ENCODE results near the gene NDUFA13. TPM values are rescaled to one million over a fixed set of nuclear protein-coding genes. Genes with fewer than 3 reads are reported as not detected.
A peak's percentile ranks its signal among the peaks of the same experiment; 100 is the strongest.

Gene NDUFA13
- total RNA-seq, 1 donor from 2014 or later = 46.5 TPM

DNA sequence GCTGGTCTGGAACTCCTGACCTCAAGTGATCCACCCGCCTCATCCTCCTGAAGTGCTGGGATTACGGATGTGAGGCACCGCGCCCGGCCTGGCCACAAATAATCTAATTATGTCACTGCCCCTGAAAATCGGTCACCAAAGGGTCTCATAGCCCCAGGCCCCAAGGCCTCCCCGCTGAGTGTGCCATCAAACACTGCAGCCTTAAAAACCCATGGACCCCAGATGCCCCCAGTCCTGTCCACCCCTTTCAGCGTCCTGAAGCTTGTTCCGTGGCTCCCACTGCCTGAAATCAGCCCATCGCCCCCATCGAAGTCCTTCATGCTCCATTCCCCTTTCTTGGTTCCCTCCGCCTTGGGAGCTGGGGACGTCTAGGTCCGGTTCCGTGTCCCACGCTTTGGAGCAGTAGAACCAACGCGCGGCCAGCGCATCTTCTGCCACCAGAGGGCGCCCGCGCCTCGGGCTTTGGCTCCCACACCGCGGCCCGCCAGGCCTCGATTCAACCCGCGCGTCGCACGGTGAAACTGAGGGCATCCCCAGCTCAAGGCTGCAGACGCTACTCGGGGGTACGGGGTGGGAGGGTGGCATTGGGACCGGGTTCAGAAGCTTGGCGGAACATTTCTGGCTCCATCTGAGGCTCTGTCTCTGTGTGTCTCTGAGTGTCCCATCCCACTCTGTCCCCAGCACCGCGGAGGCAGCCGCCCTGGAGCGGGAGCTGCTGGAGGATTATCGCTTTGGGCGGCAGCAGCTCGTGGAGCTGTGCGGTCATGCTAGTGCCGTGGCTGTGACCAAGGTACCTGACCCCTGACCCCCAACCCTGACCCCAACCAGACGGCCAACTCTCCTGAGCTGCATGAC is 16.2 kb downstream of the NDUFA13 start:
- peak; percentile 70 for DNase-seq (ENCODE audit: low read depth)

- DNase-seq (ENCODE audit: low read depth) = no peak
Measured at GRCh38 chr19:19532806-19533701, 17.0 kb downstream of the NDUFA13 start.

- no peak for DNase-seq (ENCODE audit: low read depth)
Measured at GRCh38 chr19:19533841-19534240, 17.8 kb downstream of the NDUFA13 start.

DNA sequence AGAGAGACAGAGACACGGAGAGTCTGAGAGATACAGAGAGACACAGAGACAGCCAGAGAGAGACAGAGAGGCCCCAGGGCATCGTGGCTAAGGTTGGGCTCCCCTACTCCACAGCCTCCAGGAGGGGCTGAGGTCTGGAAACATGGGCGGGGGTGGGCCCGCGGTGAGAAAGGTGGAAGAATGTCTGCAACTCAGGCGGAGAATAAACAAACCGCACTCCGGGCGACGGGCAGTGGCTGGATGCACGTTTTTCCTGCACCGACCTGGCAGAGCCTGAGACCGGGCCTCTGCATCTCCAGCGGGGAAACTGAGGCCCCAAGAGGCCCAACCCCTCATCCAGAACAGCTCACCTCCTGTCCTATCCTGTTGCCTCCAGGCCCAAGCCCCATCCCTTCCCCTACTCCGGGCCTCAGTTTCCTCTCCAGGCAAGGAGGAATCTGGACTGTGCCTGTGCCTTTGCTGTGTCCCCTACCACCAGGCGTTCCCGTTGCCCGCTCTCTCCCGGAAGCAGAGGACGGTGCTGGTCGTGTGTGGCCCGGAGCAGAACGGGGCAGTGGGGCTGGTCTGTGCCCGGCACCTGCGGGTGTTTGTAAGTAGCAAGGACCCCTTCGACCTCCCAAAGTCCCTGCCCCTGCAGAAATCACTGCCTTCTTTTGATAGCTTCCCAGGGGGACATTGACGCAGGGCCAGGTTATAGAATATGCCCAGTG is 18.7 kb downstream of the NDUFA13 start:
- DNase-seq (ENCODE audit: low read depth) = no peak

DNA sequence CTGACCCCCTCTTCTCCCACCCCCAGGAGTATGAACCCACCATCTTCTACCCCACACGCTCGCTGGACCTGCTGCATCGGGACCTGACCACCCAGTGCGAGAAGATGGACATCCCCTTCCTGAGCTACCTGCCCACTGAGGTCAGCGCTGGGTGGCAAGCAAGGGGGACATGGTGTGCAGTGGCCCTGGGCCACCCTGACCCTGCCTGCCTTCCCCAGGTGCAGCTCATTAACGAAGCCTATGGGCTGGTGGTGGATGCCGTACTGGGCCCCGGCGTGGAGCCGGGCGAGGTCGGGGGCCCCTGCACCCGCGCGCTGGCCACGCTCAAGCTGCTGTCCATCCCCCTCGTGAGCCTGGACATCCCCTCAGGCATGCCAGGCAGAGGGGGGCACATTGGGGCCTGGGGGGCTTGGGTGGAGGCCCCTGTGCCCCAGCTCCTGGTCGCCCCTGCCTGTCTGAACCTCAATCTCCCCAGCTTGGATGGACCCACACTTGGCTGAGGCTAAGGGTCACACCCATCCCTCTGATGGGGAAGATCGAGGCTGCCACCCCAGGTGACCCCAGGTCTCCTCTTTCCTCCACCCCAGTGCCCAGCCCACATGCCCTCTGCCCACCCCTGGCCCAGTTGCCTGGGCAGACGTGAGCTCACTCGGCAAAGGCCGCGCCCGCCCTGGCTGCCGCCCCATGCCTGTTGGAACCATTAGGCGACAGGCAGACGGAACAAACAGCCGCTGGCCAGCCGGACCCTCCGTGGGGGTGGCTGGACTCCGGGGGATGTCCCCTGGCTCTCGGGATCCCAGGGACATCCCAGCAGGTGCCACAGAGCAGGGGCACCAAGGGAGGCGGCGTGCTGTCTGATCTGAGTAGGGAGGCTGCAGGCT is 19.5 kb downstream of the NDUFA13 start:
- DNase-seq (ENCODE audit: low read depth) = no peak

DNA sequence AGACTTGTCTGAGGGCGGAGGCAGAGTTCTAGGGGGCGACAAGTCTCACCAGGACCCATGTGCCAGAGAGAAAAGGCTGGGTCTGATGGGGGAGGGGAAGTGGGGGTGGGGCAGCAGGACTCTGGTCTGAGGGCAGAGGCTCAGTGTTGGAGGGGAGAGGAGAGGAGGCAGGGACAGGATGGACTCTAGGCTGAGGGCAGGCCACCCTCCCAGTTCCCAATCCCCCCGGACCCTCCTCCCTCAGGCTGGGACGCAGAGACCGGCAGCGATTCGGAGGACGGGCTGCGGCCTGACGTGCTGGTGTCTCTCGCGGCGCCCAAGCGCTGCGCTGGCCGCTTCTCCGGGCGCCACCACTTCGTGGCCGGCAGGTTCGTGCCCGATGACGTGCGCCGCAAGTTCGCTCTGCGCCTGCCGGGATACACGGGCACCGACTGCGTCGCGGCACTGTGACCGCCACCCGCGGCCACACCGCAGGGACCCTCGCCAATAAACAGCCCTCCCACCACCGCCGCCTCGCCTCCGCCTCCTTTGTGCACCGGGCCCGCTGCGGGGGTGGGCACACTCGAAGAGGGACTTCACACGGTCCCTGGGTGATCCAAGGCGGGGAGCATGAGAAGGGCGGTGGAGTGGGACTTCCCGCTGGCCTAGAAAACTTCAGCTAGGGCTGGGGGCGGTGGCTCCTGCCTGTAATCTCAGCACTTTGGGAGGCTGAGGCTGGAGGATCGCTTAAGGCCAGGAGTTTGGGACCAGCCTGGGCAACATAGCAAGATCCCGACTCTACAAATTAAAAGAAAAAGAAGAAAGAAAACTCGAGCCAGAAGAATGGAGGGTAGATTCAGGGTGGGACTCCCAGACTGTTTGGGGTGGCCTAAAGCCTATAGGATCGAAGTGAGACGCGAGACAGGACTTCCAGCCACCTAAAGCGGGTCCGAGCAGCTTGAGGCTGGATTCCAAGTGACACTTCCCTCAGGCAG is 21.3 kb downstream of the NDUFA13 start:
- DNase-seq (ENCODE audit: low read depth) = no peak

DNA sequence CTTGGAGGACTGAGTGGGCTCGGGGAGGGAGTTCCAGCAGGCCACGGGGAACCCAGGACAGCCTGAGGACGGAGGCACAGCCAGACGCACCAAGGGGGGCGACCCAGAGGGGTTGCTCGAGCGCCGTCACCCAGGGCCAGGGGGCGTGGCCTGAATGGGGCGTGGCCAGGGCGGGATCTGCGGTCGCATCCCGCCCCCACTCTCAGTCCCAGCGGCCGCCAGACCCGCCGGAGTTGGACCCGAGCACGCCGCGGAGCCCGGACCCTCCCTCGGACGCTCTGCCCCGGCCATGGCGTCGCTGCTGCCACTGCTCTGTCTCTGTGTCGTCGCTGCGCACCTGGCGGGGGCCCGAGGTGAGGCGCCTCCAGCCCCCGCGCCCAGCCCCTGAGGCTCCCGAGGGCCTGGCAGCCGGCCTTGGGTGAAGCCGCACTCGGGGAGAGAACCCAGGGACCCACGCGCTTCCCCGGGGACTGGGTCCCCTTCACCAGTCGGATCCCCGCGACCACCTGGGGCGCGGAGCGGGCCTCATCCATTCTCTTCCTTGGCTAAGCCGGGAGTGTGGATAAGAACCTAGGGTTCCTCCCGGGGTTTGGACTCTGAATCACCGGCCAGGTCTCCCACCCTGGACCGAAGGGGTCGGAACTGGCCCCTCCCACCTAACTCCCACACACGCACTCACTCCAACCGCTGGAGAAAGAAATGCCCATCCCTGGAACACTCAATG is 22.2 kb downstream of the NDUFA13 start, which contains the start of gene CILP2:
TSS of gene CILP2 (plus strand) at position 205 of the 724 bp plus-strand sequence. CDS start at position 290, 85 bp downstream.
- no peak for DNase-seq (ENCODE audit: low read depth)

GRCh38 chr19:19538785-19539166 is 22.8 kb downstream of the NDUFA13 start:
- DNase-seq (ENCODE audit: low read depth) = no peak

DNA sequence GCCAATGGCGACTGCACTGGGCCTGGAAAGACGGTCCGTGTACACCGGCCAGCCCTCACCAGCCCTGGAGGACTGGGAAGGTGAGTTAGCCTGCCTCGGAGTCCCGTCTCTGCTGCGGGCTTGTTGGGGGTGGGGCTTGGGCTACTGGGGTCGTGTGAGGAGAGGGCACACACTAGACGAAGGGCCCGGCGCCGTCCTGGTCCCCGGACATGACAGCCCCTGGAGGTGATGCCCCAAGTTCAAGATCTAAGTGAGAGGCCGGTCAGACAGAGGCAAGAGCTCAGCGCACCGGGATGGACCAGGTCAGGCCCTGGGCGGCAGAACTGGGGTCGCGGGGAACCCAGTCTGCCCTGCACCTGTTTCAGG is 23.7 kb downstream of the NDUFA13 start:
- no peak for DNase-seq (ENCODE audit: low read depth)

GRCh38 chr19:19540064-19540714 is 24.2 kb downstream of the NDUFA13 start:
- no peak for DNase-seq (ENCODE audit: low read depth)

- DNase-seq (ENCODE audit: low read depth) = no peak
Measured at GRCh38 chr19:19540715-19541515, 24.9 kb downstream of the NDUFA13 start.

DNA sequence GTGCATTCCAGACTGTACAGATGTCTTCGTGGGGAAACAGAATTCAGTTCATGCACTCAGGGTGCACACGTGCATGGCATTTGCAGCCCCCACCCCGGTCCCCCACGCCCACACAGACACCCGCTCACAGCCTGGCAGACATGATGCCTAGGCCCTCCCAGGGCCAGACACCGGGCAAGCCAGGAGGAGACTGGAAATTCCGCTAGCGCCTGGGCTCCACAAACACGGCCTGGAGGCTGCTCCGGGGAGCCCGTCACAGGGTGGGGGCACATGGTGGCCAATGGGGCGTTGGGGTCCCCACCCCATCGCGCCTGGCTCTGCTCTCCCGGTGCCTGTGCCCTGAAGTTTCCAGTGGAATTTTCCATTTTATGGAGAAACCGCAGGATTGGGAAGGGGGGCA is 25.6 kb downstream of the NDUFA13 start:
- no peak for DNase-seq (ENCODE audit: low read depth)

DNA sequence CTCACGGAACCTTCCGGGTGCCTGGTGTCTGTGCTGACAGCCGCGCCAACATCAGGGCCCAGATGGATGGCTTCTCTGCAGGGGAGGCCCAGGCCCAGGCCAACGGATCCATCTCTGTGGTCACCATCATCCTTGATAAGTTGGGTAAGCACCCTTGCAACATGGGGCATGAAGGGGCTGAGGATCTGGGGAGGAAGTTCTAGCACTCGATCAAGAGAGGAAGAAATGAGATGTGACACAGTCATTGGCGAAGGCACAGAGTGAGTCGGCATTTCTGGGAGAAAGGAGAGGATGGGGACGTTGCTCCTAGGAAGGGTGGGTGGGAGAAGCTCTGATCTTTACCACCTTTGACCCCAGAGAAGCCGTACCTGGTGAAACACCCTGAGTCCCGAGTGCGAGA is 26.5 kb downstream of the NDUFA13 start:
- DNase-seq (ENCODE audit: low read depth) = no peak

GRCh38 chr19:19543101-19543500 is 27.1 kb downstream of the NDUFA13 start:
- DNase-seq (ENCODE audit: low read depth) = no peak

- no peak for DNase-seq (ENCODE audit: low read depth)
Measured at GRCh38 chr19:19543640-19544039, 27.6 kb downstream of the NDUFA13 start.

- DNase-seq (ENCODE audit: low read depth) = no peak
Measured at GRCh38 chr19:19544257-19544953, 28.4 kb downstream of the NDUFA13 start.

All from myocyte (in vitro differentiated cells).